Liver (tissue), 9 donors: ENCODE data around the gene SEC14L5. TPM values are rescaled to one million over a fixed set of nuclear protein-coding genes. Genes with fewer than 3 reads are reported as not detected.

Experiments
- DNase-seq: peaks from one replicate; pipeline ENCODE4 v3.0.0-alpha.2; 2017; ENCODE audit warnings: low spot score
- H3K27ac ChIP-seq, 2 donors: one replicate each; pipeline ENCODE4 v1.7.0; 2013; ENCODE audit warnings: inconsistent platforms in 2 of 2, low read length in 2 of 2, control low read depth in 1 of 2, low read depth in 1 of 2, mild to moderate bottlenecking in 1 of 2
- H3K27me3 ChIP-seq, 4 donors: one replicate each; pipeline versions ENCODE4 v1.6.1 to v1.7.0; 2013; ENCODE audit warnings: low read length in 3 of 4, inconsistent platforms in 1 of 4, mild to moderate bottlenecking in 1 of 4, moderate library complexity in 1 of 4; ENCODE audit not compliant: control insufficient read depth in 4 of 4, insufficient read depth in 4 of 4
- H3K36me3 ChIP-seq, 4 donors: one replicate each; pipeline versions ENCODE4 v1.6.1 to v1.7.0; 2013; ENCODE audit warnings: low read length in 3 of 4, mild to moderate bottlenecking in 3 of 4, low read depth in 1 of 4, moderate library complexity in 1 of 4; ENCODE audit not compliant: control insufficient read depth in 4 of 4, insufficient read depth in 3 of 4
- H3K4me1 ChIP-seq, 4 donors: one replicate each; pipeline versions ENCODE4 v1.6.1 to v1.7.0; 2013; ENCODE audit warnings: low read length in 3 of 4, mild to moderate bottlenecking in 3 of 4, moderate library complexity in 1 of 4; ENCODE audit not compliant: control insufficient read depth in 4 of 4, insufficient read depth in 4 of 4
- H3K4me3 ChIP-seq, 3 donors: one replicate each; pipeline versions ENCODE4 v1.6.1 to v1.7.0; 2013; ENCODE audit warnings: low read length in 3 of 3, control low read depth in 1 of 3, low read depth in 1 of 3, mild to moderate bottlenecking in 1 of 3
- H3K9ac ChIP-seq, 2 donors: one replicate each; pipeline ENCODE4 v1.7.0; 2013; ENCODE audit warnings: low read length in 2 of 2, mild to moderate bottlenecking in 2 of 2, moderate library complexity in 2 of 2, control low read depth in 1 of 2, low read depth in 1 of 2
- H3K9me3 ChIP-seq, 4 donors: one replicate each; pipeline versions ENCODE4 v1.6.1 to v1.7.0; 2013; ENCODE audit warnings: low read length in 3 of 4; ENCODE audit not compliant: control insufficient read depth in 4 of 4
- ATF3 ChIP-seq: IDR thresholded peaks from 2 replicates; pipeline ENCODE4 v1.6.1; 2016; ENCODE audit warnings: antibody characterized with exemption
- CTCF ChIP-seq: fragments of 150-350 bp; IDR thresholded peaks from 2 replicates; pipeline ENCODE4 v1.5.1; 2017; ENCODE audit warnings: improper control_type of control experiment, low read depth, low read length; ENCODE audit not compliant: missing input control
- EGR1 ChIP-seq, 2 donors: IDR thresholded peaks; 2 replicates each; pipeline ENCODE4 v1.6.1; 2016 to 2018; ENCODE audit warnings: antibody characterized with exemption in 2 of 2, low read depth in 2 of 2
- FOXA1 ChIP-seq: IDR thresholded peaks from 2 replicates; pipeline ENCODE4 v1.6.1; 2016; ENCODE audit warnings: antibody characterized with exemption
- FOXA2 ChIP-seq: IDR thresholded peaks from 2 replicates; pipeline ENCODE4 v1.6.1; 2016; ENCODE audit warnings: antibody characterized with exemption
- HNF4A ChIP-seq, 2 donors: conservative IDR thresholded peaks; 2 replicates each; pipeline ENCODE4 v1.6.1; 2016; ENCODE audit warnings: antibody characterized with exemption in 2 of 2, mild to moderate bottlenecking in 2 of 2
- HNF4G ChIP-seq: IDR thresholded peaks from 2 replicates; pipeline ENCODE4 v1.6.1; 2016; ENCODE audit warnings: antibody characterized with exemption
- JUND ChIP-seq, 2 donors: IDR thresholded peaks; 2 replicates each; pipeline ENCODE4 v1.6.1; 2016; ENCODE audit warnings: antibody characterized with exemption in 2 of 2
- MAX ChIP-seq: IDR thresholded peaks from 2 replicates; pipeline ENCODE4 v1.6.1; 2016; ENCODE audit warnings: antibody characterized with exemption
- REST ChIP-seq: IDR thresholded peaks from 2 replicates; pipeline ENCODE4 v1.6.1; 2016; ENCODE audit warnings: antibody characterized with exemption, mild to moderate bottlenecking
- RXRA ChIP-seq, 2 donors: IDR thresholded peaks; 2 replicates each; pipeline ENCODE4 v1.6.1; 2017 to 2018; ENCODE audit warnings: antibody characterized with exemption in 2 of 2, mild to moderate bottlenecking in 1 of 2
- SP1 ChIP-seq: IDR thresholded peaks from 2 replicates; pipeline ENCODE4 v1.6.1; 2018; ENCODE audit warnings: antibody characterized with exemption, mild to moderate bottlenecking
- ZBTB33 ChIP-seq: IDR thresholded peaks from 2 replicates; pipeline ENCODE4 v1.6.1; 2016; ENCODE audit warnings: antibody characterized with exemption
- WGBS: extraction: QIAGEN DNeasy Blood & Tissue Kit; methylation state at CpG from one replicate; pipeline ENCODE4 v1.1.7; 2013; 5-methylcytosine and 5-hydroxymethylcytosine counted together
- polyA plus RNA-seq, 2 donors: library from polyadenylated mRNA; stranded (reverse) in 1 of 2; unstranded in 1 of 2; fragments of 200-250 nt in 1 of 2; fragments of >200 nt in 1 of 2; fragmentation: Nextera tagmentation in 1 of 2; extraction: Ambion mirVana in 1 of 2; gene quantifications; one replicate each; pipeline versions ENCODE4 v1.2.1 to v1.2.3, GENCODE V29; 2013 to 2015
- total RNA-seq, 2 donors: library from RNA; depleted of rRNA; stranded (reverse); fragments of >200 nt; gene quantifications; one replicate each; pipeline ENCODE4 v1.2.3, GENCODE V29; 2014
- donor health status: healthy.
- donor health status: healthy.
- donor health status: healthy.
- donor health status: healthy.
- donor health status: healthy.

SEC14L5 gene
- total and polyA plus RNA-seq, 4 donors = 0.03 to 0.65 (median 0.12) TPM

GRCh38 chr16:4990415-4990814, 32.3 kb downstream of the SEC14L5 start:
- no peak overlapping the region for H3K9ac ChIP-seq
- H3K4me3 ChIP-seq = no peak overlapping the region
- DNase-seq = no peak
- peaks cover 0 to 7% (median 4%) of the 10 kb centered on the region in 4 donors for H3K27me3 ChIP-seq
- H3K4me1 ChIP-seq = peaks cover 0 to 3% (median 0%) of the 10 kb centered on the region in 4 donors
- WGBS = 81% methylated on average over 8 of the region's 8 CpGs
- no peak for TF ChIP-seq SP1
- no peak for TF ChIP-seq ZBTB33
- no peak for TF ChIP-seq MAX
- TF ChIP-seq HNF4A (conservative IDR thresholded peaks at IDR 0.05) = no peak
- no peak for TF ChIP-seq FOXA1
- no peak for TF ChIP-seq FOXA2
- no peak for TF ChIP-seq ATF3
- no peak for TF ChIP-seq JUND (IDR thresholded peaks at IDR 0.05)
- TF ChIP-seq CTCF = no peak
- TF ChIP-seq REST = no peak
- H3K36me3 ChIP-seq = no peaks in the 10 kb centered on the region
- no peak overlapping the region for H3K27ac ChIP-seq
- H3K9me3 ChIP-seq = peaks cover 0 to 7% (median 0%) of the 10 kb centered on the region in 4 donors

- TF ChIP-seq EGR1 (IDR thresholded peaks at IDR 0.05; ENCODE audit: low read depth in 2 of 2) (no peak), HNF4G (no peak), CTCF (no peak), RXRA (IDR thresholded peaks at IDR 0.05) (no peak), FOXA2 (no peak), MAX (no peak), ATF3 (no peak), SP1 (no peak)
- no peaks in the 10 kb centered on the region for H3K36me3 ChIP-seq
- H3K4me1 ChIP-seq = peaks cover 0 to 3% (median 0%) of the 10 kb centered on the region in 4 donors
- WGBS = 90% methylated on average over 14 of the region's 14 CpGs
- H3K9me3 ChIP-seq = peaks cover 0 to 4% (median 0%) of the 10 kb centered on the region in 4 donors
- H3K27ac ChIP-seq = no peak overlapping the region
- H3K9ac ChIP-seq = no peak overlapping the region
- H3K4me3 ChIP-seq = no peak overlapping the region
- peaks cover 0 to 7% (median 4%) of the 10 kb centered on the region in 4 donors for H3K27me3 ChIP-seq
- no peak for DNase-seq
Measured at GRCh38 chr16:4991754-4992153, 33.6 kb downstream of the SEC14L5 start.
